ENCODE results near the gene PDCD5.
A peak's percentile ranks its signal among the peaks of the same experiment; 100 is the strongest.
"Not testable (repeated sequence)": the region's sequence is repeated elsewhere in the genome, so short reads cannot be mapped to it uniquely, and the experiment has no call there.

The PDCD5 gene

GRCh38 chr19:32580901-32581704 is at the start of gene PDCD5:
PDCD5 (plus strand) TSS chr19:32581190; CDS start chr19:32581262, 72 bp downstream.
- peak; percentile 91 to 95 for DNase-seq (ENCODE audit: low read depth in 2 of 2)

GRCh38 chr19:32532233-32532632 is 48.8 kb upstream of the PDCD5 start:
- DNase-seq (ENCODE audit: low read depth in 2 of 2), result no peak

DNA sequence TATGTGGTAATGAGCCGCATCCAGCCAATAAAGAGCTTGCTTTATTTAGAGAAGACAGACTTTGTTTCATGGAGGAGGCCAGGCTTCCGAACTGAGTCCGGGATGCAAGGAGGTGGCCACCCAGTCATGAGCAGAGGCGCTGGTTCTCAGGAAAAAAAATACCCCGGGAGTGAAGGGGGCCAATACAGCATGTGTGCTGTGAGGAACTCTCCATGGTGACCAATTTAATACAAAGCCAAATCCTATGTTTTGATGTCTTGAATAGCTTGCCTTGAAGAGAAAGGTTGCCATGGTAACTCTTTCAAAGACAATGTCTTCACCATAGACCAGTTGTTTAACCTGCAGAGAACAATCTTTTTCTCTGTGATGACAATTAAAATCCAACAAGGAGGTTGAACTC is 43.4 kb upstream of the PDCD5 start:
- DNase-seq (ENCODE audit: low read depth in 2 of 2), result no peak

- DNase-seq (ENCODE audit: low read depth in 2 of 2), result no peak
These were observed 41.6 kb upstream of the PDCD5 start for GRCh38 chr19:32539240-32539916.

- DNase-seq (ENCODE audit: low read depth in 2 of 2), result no peak
These were observed 40.4 kb upstream of the PDCD5 start for GRCh38 chr19:32540621-32541020.

GRCh38 chr19:32541376-32541775 is 39.6 kb upstream of the PDCD5 start:
- not testable (repeated sequence) for DNase-seq (ENCODE audit: low read depth in 2 of 2)

DNA sequence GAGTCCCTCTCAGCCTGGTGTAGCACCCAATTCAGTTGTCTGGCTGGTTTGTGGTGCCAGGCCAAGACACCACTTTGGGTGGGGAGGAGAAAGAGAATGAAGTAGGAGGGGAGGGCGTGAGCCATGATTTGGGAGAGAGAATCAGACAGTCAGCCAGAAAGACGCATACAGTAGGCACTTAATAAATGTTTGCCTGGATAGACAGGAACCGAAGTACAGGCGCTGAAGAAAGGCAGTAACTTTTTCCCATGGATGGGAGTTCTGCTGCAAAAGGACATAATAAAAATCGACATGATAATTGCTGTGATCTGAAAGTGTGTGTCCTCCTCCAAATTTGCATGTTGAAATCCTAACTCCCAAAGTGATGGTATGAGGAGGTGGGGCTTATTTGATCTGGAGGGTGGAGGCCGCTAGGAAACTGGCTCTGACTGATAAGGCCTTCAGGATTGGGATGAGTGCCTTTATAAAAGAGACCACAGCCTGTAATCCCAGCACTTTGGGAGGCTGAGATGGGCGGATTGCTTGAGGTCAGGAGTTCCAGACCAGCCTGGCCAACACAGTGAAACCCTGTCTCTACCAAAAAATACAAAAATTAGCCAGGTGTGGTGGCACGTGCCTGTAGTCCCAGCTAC is 38.4 kb upstream of the PDCD5 start:
- no peak for DNase-seq (ENCODE audit: low read depth in 2 of 2)

DNA sequence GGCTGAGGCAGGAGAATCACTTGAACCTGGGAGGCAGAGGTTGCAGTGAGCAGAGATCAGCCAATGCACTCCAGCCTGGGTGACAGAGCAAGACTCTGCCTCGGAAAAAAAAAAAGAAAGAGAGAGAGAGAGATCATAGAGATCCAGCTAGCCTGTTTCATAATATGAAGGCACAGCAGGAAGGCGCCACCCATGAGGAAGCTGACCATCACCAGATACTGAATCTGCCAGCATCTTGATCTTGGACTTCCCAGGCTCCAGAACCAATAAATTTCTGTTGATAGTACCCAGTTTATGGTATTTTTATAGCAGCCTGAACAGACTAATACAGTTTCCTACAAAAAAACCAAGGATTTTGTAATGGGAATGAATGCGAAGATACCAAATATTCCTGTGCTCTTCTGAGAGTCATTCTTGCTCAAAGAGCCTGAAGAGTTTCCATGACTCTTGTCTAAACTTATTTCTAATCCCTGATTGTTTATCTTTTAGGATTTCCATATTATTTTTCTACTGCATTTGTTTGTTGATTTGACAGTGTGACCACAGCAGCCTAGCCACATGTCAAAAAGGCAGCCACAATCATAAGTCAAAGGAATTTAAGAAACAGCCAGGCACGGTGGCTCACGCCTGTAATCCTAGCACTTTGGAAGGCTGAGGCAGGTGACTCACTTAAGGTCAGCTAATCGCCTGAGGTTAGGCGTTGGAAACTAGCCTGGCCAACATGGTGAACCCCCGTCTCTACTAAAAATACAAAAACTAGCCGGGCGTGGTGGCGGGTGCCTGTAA is 37.7 kb upstream of the PDCD5 start:
- no peak for DNase-seq (ENCODE audit: low read depth in 2 of 2)

DNA sequence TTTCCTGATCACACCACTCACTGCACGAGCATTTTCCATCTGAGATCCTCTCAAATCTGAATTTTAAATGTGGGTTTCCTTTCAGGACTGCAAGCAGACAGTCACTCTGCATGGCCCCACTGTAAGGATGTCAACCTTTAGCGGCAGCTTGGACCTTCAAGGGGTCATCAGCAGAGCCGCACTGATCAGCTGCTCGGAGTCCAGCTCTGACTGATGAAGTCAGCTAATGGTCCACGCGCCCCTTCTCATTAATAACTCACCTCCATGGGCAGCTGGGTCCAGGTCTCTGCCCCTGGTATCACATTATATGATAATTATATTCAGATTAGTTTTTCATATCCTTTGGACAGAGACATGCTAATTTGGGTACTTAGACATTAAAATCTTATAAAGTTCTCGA is 36.1 kb upstream of the PDCD5 start:
- DNase-seq (ENCODE audit: low read depth in 2 of 2), result no peak

DNA sequence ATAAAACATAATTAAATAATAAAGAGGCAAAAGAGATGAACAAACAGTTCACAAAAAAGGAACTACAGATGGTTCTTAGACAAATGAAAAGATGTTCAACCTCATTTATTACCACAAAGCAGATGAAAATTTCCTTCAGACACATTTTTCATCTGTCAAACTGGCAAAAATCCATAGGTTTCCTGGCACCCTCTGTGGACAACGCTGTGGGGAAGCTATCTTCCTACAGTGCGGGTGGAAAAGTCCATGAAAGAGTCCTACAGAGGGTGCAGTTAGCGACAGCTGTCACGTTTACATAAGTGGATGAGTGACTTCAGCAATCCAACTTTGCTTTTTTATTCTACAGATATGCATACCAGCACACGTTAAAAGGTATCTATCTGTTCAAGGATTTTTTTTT is 30.3 kb upstream of the PDCD5 start:
- DNase-seq (ENCODE audit: low read depth in 2 of 2), result no peak

- no peak for DNase-seq (ENCODE audit: low read depth in 2 of 2)
These were observed 25.2 kb upstream of the PDCD5 start for GRCh38 chr19:32555786-32556185.

- no peak for DNase-seq (ENCODE audit: low read depth in 2 of 2)
These were observed 22.3 kb upstream of the PDCD5 start for GRCh38 chr19:32558607-32559228.

- no peak for DNase-seq (ENCODE audit: low read depth in 2 of 2)
These were observed 17.2 kb upstream of the PDCD5 start for GRCh38 chr19:32563761-32564160.

DNA sequence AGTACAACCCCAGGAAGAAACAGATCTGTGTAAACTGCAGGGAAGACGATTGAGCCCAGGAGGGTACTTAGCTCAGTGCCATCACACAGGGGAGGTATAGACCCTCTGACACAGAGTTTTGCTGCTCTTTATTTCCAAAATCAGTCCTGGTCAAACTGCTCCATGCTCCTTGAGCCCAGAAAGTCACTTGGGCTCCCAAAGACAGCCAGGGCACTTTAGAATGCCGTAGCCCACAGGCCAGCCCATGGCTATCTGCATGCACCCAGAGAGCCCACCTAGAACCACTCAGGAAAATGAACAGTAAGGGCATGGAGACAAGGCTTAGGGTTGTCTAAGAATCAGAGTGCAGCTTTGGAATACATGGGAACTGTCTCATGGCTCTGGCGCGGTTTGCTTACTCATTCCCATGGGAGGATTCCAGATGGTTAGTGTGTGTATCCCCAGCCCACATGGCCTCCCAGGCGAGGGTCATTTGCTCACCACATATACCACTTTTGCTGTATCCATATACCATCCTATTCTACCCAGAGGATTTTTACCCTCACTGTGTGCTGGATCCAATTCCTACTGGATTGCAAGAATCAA is 14.7 kb upstream of the PDCD5 start:
- DNase-seq (ENCODE audit: low read depth in 2 of 2), result no peak

- no peak for DNase-seq (ENCODE audit: low read depth in 2 of 2)
These were observed 13.5 kb upstream of the PDCD5 start for GRCh38 chr19:32567486-32567885.

- DNase-seq (ENCODE audit: low read depth in 2 of 2), result peak in 1 of 2 donors; percentile 23
These were observed 10.8 kb upstream of the PDCD5 start for GRCh38 chr19:32570081-32570785.

DNA sequence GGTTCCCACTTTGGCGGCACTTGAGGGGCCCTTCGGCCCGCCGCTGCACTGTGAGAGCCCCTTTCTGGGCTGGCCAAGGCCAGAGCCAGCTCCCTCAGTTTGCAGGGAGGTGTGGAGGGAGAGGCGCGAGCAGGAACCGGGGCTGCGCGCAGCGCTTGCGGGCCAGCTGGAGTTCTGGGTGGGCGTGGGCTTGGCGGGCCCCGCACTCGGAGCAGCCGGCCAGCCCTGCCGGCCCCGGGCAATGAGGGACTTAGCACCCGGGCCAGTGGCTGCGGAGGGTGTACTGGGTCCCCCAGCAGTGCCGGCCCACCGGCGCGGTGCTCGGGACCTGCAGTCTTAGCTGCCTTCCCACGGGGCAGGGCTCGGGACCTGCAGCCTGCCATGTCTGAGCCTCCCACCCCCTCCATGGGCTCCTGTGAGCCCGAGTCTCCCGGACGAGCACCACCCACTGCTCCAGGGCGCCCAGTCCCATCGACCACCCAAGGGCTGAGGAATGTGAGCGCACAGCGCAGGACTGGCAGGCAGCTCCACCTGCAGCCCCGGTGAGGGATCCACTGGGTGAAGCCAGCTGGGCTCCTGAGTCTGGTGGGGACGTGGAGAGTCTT is 9.4 kb upstream of the PDCD5 start:
- not testable (repeated sequence) for DNase-seq (ENCODE audit: low read depth in 2 of 2)

DNA sequence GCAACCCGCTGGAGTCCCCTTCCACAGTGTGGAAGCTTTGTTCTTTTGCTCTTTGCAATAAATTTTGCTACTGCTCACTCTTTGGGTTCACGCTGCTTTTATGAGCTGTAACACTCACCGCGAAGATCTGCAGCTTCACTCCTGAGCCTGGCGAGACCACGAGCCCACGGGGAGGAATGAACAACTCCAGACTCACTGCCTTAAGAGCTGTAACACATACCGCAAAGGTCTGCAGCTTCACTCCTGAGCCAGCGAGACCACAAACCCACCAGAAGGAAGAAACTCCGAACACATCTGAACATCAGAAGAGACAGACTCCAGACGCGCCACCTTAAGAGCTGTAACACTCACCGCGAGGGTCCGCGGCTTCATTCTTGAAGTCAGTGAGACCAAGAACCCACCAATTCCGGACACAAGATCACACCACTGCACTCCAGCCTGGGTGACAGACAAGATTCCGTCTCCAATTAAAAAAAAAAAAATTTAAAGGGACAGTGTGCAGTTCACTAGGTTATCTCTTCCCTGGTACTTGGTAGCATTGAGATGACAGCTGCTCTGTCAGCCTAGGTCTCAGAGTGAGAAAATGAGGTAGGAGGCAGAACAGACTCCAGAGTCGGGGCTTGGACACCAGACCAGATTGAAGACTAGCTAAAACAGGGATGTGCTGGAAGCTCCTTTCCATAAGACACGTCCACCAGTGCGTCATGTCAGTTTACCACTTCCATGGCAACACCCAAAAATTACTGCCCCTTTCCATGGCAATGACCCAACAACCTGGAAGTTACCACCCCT is 8.1 kb upstream of the PDCD5 start:
- not testable (repeated sequence) for DNase-seq (ENCODE audit: low read depth in 2 of 2)

DNA sequence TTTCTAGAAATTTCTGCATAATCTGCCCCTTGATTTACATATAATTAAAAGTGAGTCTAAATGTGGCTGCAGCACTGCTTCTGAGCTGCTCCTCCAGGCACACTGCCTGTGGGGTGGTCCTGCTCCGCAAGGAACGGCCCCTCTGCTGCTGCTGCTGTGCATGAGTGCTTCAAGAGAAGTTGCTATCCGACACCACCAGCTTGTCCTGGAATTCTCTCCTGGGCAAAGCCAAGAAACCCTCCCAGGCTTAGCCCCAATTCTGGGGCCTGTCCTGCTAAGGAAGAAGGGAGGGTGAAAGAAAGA is 7.5 kb upstream of the PDCD5 start:
- DNase-seq (ENCODE audit: low read depth in 2 of 2), result no peak
